NCI-H1694 (cell line): ENCODE measurements around the gene EPG5.
"Not testable (repeated sequence)": the region's sequence is repeated elsewhere in the genome, so short reads cannot be mapped to it uniquely, and the experiment has no call there.

Experiments
- DNase-seq: peaks from one replicate; lab custom pipeline; 2025; lab: John Stamatoyannopoulos, UW

The EPG5 gene

GRCh38 chr18:45838302-45839070, 128.6 kb downstream of the EPG5 start:
- no peak for DNase-seq

GRCh38 chr18:45837283-45838070, 129.7 kb downstream of the EPG5 start:
- no peak for DNase-seq

GRCh38 chr18:45836242-45837205, 130.6 kb downstream of the EPG5 start:
- DNase-seq = no peak

GRCh38 chr18:45835057-45835636, 132.0 kb downstream of the EPG5 start:
- no peak for DNase-seq

- peak; percentile 32 for DNase-seq
These were observed 132.8 kb downstream of the EPG5 start for GRCh38 chr18:45834306-45834705.

GRCh38 chr18:45833846-45834245, 133.3 kb downstream of the EPG5 start:
- DNase-seq = no peak

- DNase-seq = no peak
These were observed 136.2 kb downstream of the EPG5 start for GRCh38 chr18:45830917-45831316.

GRCh38 chr18:45829855-45830254, 137.3 kb downstream of the EPG5 start:
- no peak for DNase-seq

GRCh38 chr18:45828917-45829811, 138.0 kb downstream of the EPG5 start:
- DNase-seq = no peak

- not testable (repeated sequence) for DNase-seq
These were observed 140.4 kb downstream of the EPG5 start for GRCh38 chr18:45826716-45827115.

GRCh38 chr18:45826084-45826483, 141.0 kb downstream of the EPG5 start:
- no peak for DNase-seq

GRCh38 chr18:45825258-45826044, 141.7 kb downstream of the EPG5 start, which contains the start of gene SIGLEC15:
Gene SIGLEC15 (plus strand): TSS chr18:45825675. CDS start chr18:45825729, 54 bp downstream.
- DNase-seq = no peak

GRCh38 chr18:45821711-45822110, 145.4 kb downstream of the EPG5 start:
- DNase-seq = no peak

- DNase-seq = no peak
These were observed 146.1 kb downstream of the EPG5 start for GRCh38 chr18:45821026-45821425.

GRCh38 chr18:45820106-45820745, 146.9 kb downstream of the EPG5 start:
- no peak for DNase-seq

GRCh38 chr18:45818765-45819164, 148.4 kb downstream of the EPG5 start:
- DNase-seq = not testable (repeated sequence)

GRCh38 chr18:45817543-45817942, 149.6 kb downstream of the EPG5 start:
- DNase-seq = no peak

GRCh38 chr18:45814733-45815132, 152.4 kb downstream of the EPG5 start:
- DNase-seq = not testable (repeated sequence)

- peak; percentile 12 for DNase-seq
These were observed 160.0 kb downstream of the EPG5 start for GRCh38 chr18:45807144-45807543.
